WTC11 (cell line): ENCODE results near the gene RAC2. TPM values are rescaled to one million over a fixed set of nuclear protein-coding genes. Genes with fewer than 3 reads are reported as not detected.

Experiments
- ATAC-seq: fragments of 200-7000 bp; cut with Tn5 transposase; 2 replicates; pipeline ENCODE4 v1.10.0; 2021; ENCODE audit warnings: mild to moderate bottlenecking, moderate library complexity
- CTCF ChIA-PET: fragments of 300-600 bp; sonication (Branson Sonifier 250); formaldehyde crosslinking; loops from one replicate; lab custom pipeline; 2021; ENCODE audit warnings: antibody characterized with exemption; lab: Charles Lee
- POLR2A ChIA-PET: fragments of 350-600 bp; sonication (Branson Sonifier 250); formaldehyde crosslinking; loops from one replicate; lab custom pipeline; 2021; ENCODE audit warnings: antibody characterized with exemption; lab: Charles Lee
- DNase-seq: peaks from one replicate; pipeline ENCODE4 v3.0.0; 2021; ENCODE audit warnings: low spot score
- H3K27ac Mint-ChIP-seq: 2 replicates; pipeline ENCODE4 v1.8.0; 2021; ENCODE audit warnings: mixed read lengths
- H3K27me3 Mint-ChIP-seq: 2 replicates; pipeline ENCODE4 v1.8.0; 2021; ENCODE audit warnings: low read depth, mild to moderate bottlenecking, moderate library complexity, mixed read lengths
- H3K36me3 Mint-ChIP-seq: 2 replicates; pipeline ENCODE4 v1.8.0; 2021; ENCODE audit warnings: mixed read lengths
- H3K4me1 Mint-ChIP-seq: 2 replicates; pipeline ENCODE4 v1.8.0; 2022; ENCODE audit warnings: mixed read lengths
- H3K4me3 Mint-ChIP-seq: 2 replicates; pipeline ENCODE4 v1.8.0; 2021; ENCODE audit warnings: mild to moderate bottlenecking, moderate library complexity, mixed read lengths
- H3K9me3 Mint-ChIP-seq: 2 replicates; pipeline ENCODE4 v1.8.0; 2021; ENCODE audit warnings: mixed read lengths
- ATF3 ChIP-seq: sonication (generic); formaldehyde crosslinking; conservative IDR thresholded peaks from 2 replicates; pipeline ENCODE4 v1.8.1; 2022; ENCODE audit warnings: mild to moderate bottlenecking, missing genetic modification reagents
- ATF6 ChIP-seq: sonication (generic); formaldehyde crosslinking; IDR thresholded peaks from 2 replicates; pipeline ENCODE4 v1.8.1; 2023; ENCODE audit warnings: mild to moderate bottlenecking, missing genetic modification reagents
- CREM ChIP-seq: sonication (generic); formaldehyde crosslinking; IDR thresholded peaks from 2 replicates; pipeline ENCODE4 v1.8.1; 2022; ENCODE audit warnings: mild to moderate bottlenecking, missing genetic modification reagents, moderate library complexity
- CTCF ChIP-seq: fragments of 200-600 bp; IDR thresholded peaks from 2 replicates; pipeline ENCODE4 v1.8.0; 2022; ENCODE audit warnings: antibody characterized with exemption
- FOXP1 ChIP-seq: sonication (generic); formaldehyde crosslinking; IDR thresholded peaks from 2 replicates; pipeline ENCODE4 v1.8.0; 2022; ENCODE audit warnings: missing genetic modification reagents, mild to moderate bottlenecking, moderate library complexity, borderline replicate concordance
- FOXP4 ChIP-seq: sonication (generic); formaldehyde crosslinking; IDR thresholded peaks from 2 replicates; pipeline ENCODE4 v1.8.0; 2022; ENCODE audit warnings: mild to moderate bottlenecking, missing genetic modification reagents
- NFE2L1 ChIP-seq: sonication (generic); formaldehyde crosslinking; IDR thresholded peaks from 2 replicates; pipeline ENCODE4 v1.8.1; 2023; ENCODE audit warnings: missing genetic modification reagents
- NFYB ChIP-seq: sonication (generic); formaldehyde crosslinking; conservative IDR thresholded peaks from 2 replicates; pipeline ENCODE4 v1.8.0; 2022; ENCODE audit warnings: low read depth, missing genetic modification reagents
- NR1H2 ChIP-seq: sonication (generic); formaldehyde crosslinking; IDR thresholded peaks from 2 replicates; pipeline ENCODE4 v1.9.0; 2021; ENCODE audit warnings: mild to moderate bottlenecking, moderate library complexity, missing genetic modification reagents
- NR3C1 ChIP-seq: sonication (generic); formaldehyde crosslinking; conservative IDR thresholded peaks from 2 replicates; pipeline ENCODE4 v1.8.1; 2023; ENCODE audit warnings: low read depth, mild to moderate bottlenecking, missing genetic modification reagents
- OVOL2 ChIP-seq: fragments of 250-450 bp; sonication (Bioruptor Pico); IDR thresholded peaks from 2 replicates; pipeline ENCODE4 v1.9.0; 2021; ENCODE audit warnings: mild to moderate bottlenecking, borderline replicate concordance
- SMAD4 ChIP-seq: sonication (generic); formaldehyde crosslinking; IDR thresholded peaks from 2 replicates; pipeline ENCODE4 v1.8.0; 2022; ENCODE audit warnings: mild to moderate bottlenecking, missing genetic modification reagents
- USF1 ChIP-seq: sonication (generic); formaldehyde crosslinking; IDR thresholded peaks from 2 replicates; pipeline ENCODE4 v1.8.0; 2022; ENCODE audit warnings: mild to moderate bottlenecking, missing genetic modification reagents
- ZBTB21 ChIP-seq: sonication (generic); formaldehyde crosslinking; IDR thresholded peaks from 2 replicates; pipeline ENCODE4 v1.8.1; 2023; ENCODE audit warnings: mild to moderate bottlenecking, missing genetic modification reagents, borderline replicate concordance
- ZNF512 ChIP-seq: sonication (generic); formaldehyde crosslinking; IDR thresholded peaks from 2 replicates; pipeline ENCODE4 v1.8.1; 2022; ENCODE audit warnings: missing genetic modification reagents, borderline replicate concordance
- total RNA-seq: library from RNA; stranded (reverse); gene quantifications from 3 replicates; pipeline ENCODE4 v1.2.3, GENCODE V29; 2021

RAC2 gene
- total RNA-seq, 1 experiment from 2014 or later = 3.6 TPM

GRCh38 chr22:37179622-37180420 is 64.2 kb downstream of the RAC2 start (continued):
- no peak for TF ChIP-seq CTCF
- TF ChIP-seq ZBTB21 (CRISPR knock-in tag) = no peak
- TF ChIP-seq ATF6 (CRISPR knock-in tag) = no peak
- no peak for TF ChIP-seq OVOL2 (CRISPR knock-in tag)
- TF ChIP-seq, all 79 proteins: peak for 0

GRCh38 chr22:37179126-37179470 is 65.0 kb downstream of the RAC2 start:
- no peaks in the 10 kb centered on the region for H3K9me3 Mint-ChIP-seq
- peaks cover 24% of the 10 kb centered on the region for H3K4me1 Mint-ChIP-seq
- DNase-seq (no peak), ATAC-seq (no peak)
- no peaks in the 10 kb centered on the region; the same call in 1 of the 2 replicates for H3K27me3 Mint-ChIP-seq
- TF ChIP-seq NR3C1 (no peak), SMAD4 (CRISPR knock-in tag) (no peak), FOXP1 (CRISPR knock-in tag) (no peak), USF1 (no peak), NR1H2 (CRISPR knock-in tag) (no peak), ZNF512 (CRISPR knock-in tag) (no peak), NFE2L1 (CRISPR knock-in tag) (no peak), NFYB (no peak), CREM (no peak), FOXP4 (CRISPR knock-in tag) (no peak), ATF3 (no peak)
- ChIA-PET CTCF (no interaction called here), POLR2A (no interaction called here)
- H3K36me3 Mint-ChIP-seq = no peaks in the 10 kb centered on the region
- no peak overlapping the region for H3K27ac Mint-ChIP-seq
- no peak overlapping the region for H3K4me3 Mint-ChIP-seq
